HG02588 (cell line): Measurements from ENCODE around the gene MAP3K1.
"Not testable (repeated sequence)": the region's sequence is repeated elsewhere in the genome, so short reads cannot be mapped to it uniquely, and the experiment has no call there.

ENCODE experiments used
- ATAC-seq: cut with Tn5 transposase; IDR thresholded peaks from one replicate; pipeline ENCODE4 v1.9.1; 2021; ENCODE audit warnings: mild to moderate bottlenecking, moderate library complexity; ENCODE audit not compliant: unreplicated experiment

The MAP3K1 gene

GRCh38 chr5:56814963-56815657 lies at the start of gene MAP3K1:
Gene MAP3K1, plus strand, starts transcription at chr5:56815549. Its CDS starts 25 bp downstream, at chr5:56815574.
- ATAC-seq: peak; percentile 50

- ATAC-seq: no peak
Measured at GRCh38 chr5:56766926-56767325, 48.4 kb upstream of the MAP3K1 start.

- no peak for ATAC-seq
Measured at GRCh38 chr5:56769875-56770604, 45.3 kb upstream of the MAP3K1 start.

GRCh38 chr5:56772767-56773166 lies 42.6 kb upstream of the MAP3K1 start:
- ATAC-seq: no peak

GRCh38 chr5:56774957-56775356 lies 40.4 kb upstream of the MAP3K1 start:
- ATAC-seq: no peak

GRCh38 chr5:56776212-56776846 lies 39.0 kb upstream of the MAP3K1 start:
- ATAC-seq: not testable (repeated sequence)

- no peak for ATAC-seq
Measured at GRCh38 chr5:56783261-56783660, 32.1 kb upstream of the MAP3K1 start.

GRCh38 chr5:56786346-56786745 lies 29.0 kb upstream of the MAP3K1 start:
- no peak for ATAC-seq

GRCh38 chr5:56791396-56791795 lies 24.0 kb upstream of the MAP3K1 start:
- ATAC-seq: no peak

GRCh38 chr5:56798521-56798920 lies 16.8 kb upstream of the MAP3K1 start:
- no peak for ATAC-seq

- no peak for ATAC-seq
Measured at GRCh38 chr5:56800186-56800585, 15.2 kb upstream of the MAP3K1 start.

- ATAC-seq: no peak
Measured at GRCh38 chr5:56801256-56801655, 14.1 kb upstream of the MAP3K1 start.

GRCh38 chr5:56802205-56802604 lies 13.1 kb upstream of the MAP3K1 start:
- ATAC-seq: no peak

- no peak for ATAC-seq
Measured at GRCh38 chr5:56803025-56803424, 12.3 kb upstream of the MAP3K1 start.

- no peak for ATAC-seq
Measured at GRCh38 chr5:56803894-56804293, 11.5 kb upstream of the MAP3K1 start.

GRCh38 chr5:56807679-56808078 lies 7.7 kb upstream of the MAP3K1 start:
- ATAC-seq: no peak

- no peak for ATAC-seq
Measured at GRCh38 chr5:56808211-56808610, 7.1 kb upstream of the MAP3K1 start.

- ATAC-seq: no peak
Measured at GRCh38 chr5:56810826-56811225, 4.5 kb upstream of the MAP3K1 start.

- ATAC-seq: no peak
Measured at GRCh38 chr5:56812110-56812509, 3.2 kb upstream of the MAP3K1 start.

- no peak for ATAC-seq
Measured at GRCh38 chr5:56813302-56813701, 2.0 kb upstream of the MAP3K1 start.

- no peak for ATAC-seq
Measured at GRCh38 chr5:56814361-56814962, 887 bp upstream of the MAP3K1 start.
